ENCODE results near the gene CNTFR.

- TF ChIP-seq CTCF (IDR thresholded peaks at IDR 0.05; ENCODE audit: low read depth, low read length, poor library complexity, severe bottlenecking), result no peak
- no peak for TF ChIP-seq EZH2phosphoT487 (IDR thresholded peaks at IDR 0.05; ENCODE audit: borderline replicate concordance, low read length)
These were observed 48.6 kb upstream of the CNTFR start for GRCh38 chr9:34638138-34638445.
